CD4-positive, alpha-beta T cell treated with Interleukin-15 for 1 hour (primary cell): Measurements from ENCODE around the gene ELAVL2.

Experiments used
- DNase-seq: peaks from one replicate; pipeline ENCODE4 v3.0.0-alpha.2; 2020

Gene ELAVL2

DNA sequence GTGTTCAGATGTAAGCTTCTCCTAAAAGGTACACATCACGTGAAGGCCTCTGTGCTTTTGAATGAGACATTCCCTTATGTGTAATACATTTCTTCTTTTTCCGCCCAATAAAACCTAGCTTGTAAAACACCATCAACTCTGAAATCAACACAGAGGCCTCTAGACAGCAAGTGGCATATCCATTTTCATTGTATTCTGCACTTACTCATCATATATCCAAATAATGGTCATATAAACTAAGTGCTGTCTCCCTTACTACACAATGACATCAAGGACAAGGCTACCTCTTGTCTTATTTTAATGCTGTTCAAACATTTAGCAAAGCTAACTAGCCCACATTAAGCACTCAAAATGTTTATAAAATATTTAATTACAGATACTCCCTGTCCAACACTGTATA lies 108.5 kb downstream of the ELAVL2 start:
- no peak for DNase-seq

DNA sequence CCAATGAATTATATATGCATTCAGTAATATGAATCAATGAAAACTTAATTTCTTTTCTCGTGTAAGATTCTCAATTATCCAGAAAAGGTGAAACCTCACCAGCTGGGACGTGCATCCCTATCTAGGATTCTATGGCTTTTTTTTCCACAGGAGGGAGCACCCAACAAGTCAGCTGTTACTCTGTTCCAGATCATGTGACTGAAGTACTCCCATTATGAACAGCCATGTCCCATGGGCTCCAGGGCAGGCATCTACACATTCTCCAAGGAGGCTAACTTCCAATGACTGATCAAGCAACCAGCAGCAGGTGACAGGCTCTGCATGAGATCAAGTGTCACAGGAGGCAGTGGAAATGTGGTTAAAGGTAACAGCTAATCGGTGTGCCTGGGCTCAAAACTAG lies 118.8 kb downstream of the ELAVL2 start:
- DNase-seq: no peak

DNA sequence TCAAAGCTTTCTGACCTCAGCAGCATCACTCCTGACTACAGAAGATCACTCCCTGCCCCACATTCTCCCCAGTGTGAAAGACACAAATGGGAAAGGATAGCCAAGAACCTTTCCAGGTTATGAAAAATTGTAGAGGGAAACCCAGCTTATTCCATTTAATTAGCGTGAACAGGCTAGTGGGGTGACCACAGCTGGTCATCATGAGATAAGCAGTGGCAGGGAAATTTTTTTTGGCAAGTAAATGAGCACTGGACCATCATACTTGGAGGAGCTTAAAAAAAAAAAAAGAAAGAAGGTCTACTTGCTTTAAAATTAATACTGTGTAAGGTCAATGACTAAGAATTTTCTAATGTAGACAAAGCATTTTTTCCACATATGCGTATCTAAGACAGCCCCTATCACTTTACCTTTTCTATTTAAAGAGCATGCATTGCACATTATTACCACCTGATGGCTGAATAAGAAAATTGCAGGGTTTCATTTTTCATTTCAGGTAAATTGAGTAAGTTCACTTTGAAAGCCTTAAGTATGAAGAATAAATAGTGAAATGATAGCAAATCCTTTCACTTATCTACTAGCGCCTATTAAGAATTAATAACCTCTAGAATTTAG lies 123.6 kb downstream of the ELAVL2 start:
- DNase-seq: no peak

DNA sequence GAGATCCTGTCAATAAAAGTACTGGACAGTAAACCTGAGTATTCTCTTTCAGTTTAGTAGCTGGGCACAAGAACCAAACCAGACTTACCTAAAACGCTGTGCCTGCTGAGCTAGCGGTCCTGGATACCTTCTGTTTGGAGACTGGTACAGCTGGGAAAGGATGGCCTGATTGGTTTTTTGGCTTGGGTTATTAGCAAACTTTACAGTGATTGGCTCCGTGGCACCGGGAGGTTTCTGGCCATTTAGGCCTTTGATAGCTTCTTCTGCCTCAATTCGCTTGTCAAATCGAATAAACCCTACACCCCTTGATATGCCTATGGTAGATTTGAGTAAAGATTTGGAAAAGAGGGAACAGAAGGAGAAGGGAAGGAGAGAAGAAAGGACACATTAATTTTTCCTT lies 124.7 kb downstream of the ELAVL2 start:
- DNase-seq: no peak

DNA sequence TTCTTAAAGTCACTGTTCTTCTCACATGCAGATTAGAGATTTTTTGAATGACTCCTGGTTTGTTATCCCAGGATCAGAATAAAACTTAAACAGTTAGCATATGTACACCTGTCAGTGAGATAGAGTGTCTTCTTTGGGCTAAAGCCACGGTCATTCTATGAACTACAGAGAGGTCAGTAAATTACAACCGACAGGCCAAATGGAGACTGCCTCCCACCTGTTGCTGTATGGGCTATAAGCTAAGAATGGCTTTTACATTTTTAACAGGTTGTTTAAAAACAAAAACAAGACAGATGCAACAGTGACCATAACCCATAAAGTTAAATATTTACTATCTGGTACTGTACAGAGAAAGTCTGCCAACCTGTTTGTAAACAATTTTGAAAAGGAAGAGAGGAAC lies 125.7 kb downstream of the ELAVL2 start:
- no peak for DNase-seq

DNA sequence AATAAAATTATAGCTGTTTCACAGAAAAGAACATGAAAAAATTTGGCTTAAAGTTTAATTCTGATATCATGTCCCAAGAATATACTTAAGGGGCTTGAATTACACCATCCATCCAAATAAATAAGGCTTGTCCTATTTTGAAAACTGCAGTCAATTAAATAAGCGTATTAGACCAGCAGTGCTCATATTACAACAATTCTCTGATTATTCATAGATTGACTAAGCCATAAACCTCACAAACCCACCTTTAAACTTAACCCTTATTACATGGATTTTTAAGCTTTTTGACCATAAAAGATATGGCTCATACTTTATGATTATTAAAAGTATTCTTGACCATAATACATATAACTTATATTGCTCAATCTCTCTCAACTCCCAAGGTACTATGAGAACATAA lies 127.9 kb downstream of the ELAVL2 start:
- no peak for DNase-seq

DNA sequence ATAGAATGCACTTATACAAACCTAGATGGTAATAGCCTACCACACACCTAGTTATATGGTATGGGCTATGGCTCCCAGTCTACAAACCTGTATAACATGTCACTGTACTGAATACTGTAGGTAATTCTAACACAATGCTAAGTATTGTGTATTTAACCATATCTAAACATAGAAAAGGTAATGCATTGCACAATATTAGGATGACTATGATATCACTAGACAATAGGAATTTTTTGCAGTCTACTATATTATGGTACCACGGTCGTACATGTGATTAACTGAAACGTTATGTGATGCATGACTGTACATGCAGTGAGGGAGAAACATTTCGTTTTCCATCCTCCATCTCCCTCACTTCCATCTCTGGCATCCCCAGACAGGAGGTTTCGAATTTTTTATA lies 130.5 kb downstream of the ELAVL2 start:
- no peak for DNase-seq

DNA sequence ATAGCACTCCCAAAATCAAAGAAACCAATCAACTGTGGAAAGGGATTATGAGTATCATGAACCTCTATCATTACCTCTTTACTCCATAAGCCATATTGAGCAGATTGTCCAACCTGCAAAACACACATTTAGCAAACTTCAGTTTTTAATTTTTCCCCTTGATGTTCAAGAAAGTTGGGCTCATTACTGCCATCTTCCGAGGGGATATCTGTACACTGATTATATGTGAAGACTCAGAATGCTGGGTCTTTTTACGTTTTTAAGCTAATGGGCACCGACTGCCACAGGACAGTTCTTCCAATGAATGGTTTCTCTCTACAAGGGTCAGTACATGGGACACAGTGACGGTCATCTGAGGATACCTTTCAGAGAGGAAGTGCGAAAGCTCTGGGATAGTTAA lies 132.7 kb downstream of the ELAVL2 start:
- DNase-seq: no peak

DNA sequence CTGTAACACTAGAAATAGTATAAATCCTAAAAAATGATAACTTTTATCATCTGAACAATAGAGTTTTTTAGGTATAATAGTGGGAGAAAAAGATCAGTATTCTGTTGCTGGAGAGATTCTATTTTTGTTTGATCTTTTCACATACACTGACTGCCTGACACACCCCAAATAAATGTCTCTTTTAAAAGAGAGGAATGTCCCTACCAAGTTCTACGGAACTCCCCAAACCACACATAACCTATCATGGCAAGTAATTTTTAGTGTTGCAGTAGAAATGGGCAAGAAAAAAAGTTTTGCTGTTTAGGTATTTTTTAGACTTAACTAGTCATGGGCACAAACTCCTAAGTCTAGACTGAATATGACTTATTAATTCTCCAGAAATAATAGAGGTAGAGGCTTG lies 139.1 kb downstream of the ELAVL2 start:
- DNase-seq: no peak

DNA sequence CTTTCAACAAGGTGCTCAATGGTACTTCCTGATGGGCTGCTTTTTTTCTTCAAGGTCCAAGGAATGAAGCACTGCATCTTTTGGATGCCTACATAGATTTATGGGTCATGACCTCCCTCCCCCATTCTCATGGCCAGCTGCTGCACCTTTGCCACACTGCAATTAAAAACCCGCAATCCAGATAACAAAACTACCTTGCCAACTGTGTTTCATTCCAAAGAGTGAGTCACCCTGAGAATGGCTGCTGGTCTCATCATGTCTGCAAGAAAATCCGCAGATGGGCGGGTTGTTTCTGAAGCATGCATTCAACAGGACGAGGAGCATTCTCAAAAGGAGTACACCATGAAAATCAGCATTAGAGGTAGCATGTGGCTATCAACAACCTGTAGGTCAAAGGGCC lies 139.8 kb downstream of the ELAVL2 start:
- no peak for DNase-seq

DNA sequence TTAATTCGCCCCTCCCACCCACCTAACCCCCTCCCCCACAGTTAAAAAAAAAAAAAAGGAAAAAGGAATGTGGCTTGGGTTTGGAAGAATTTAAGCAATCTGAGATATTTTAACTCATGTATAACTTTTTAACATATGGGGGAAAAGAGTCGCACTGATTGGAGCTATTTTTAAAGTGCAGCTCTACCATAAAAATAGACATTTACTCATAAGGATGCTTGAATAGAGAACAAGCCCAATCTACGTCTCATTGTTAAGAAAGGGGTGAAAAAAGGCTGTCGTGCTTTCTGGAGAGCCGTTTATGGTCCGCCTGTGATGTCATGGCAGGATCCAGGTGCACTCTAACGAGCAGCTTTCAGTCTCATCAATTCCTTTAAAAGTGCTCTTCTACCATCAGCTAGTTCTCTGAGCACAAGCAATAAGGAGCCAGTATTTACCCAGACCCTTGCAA lies 142.4 kb downstream of the ELAVL2 start:
- DNase-seq: no peak

DNA sequence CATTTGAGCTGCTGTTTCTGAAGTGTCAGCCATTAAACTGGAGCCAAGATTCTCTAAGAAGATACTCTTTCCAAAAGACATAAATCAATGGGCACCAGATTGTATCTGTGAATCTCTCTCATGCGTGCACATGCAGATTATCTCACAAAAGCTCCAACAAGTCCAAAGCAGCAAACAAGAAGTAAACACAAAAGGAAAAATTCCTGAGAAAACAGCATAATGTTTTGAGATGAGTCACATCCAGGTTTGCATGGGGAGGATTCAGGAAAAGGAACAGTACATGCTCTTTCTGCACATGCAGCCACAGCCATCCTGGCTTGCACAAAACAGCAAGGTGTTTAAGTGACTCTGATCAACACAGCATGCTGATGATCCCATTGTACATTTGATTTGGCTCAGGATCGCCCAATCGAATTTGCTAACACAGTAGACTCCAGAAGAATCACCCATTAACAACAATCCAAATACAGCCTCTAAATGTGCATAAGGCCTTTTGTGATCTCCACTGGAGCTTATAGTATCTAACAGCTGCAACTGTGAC lies 143.1 kb downstream of the ELAVL2 start:
- DNase-seq: no peak

DNA sequence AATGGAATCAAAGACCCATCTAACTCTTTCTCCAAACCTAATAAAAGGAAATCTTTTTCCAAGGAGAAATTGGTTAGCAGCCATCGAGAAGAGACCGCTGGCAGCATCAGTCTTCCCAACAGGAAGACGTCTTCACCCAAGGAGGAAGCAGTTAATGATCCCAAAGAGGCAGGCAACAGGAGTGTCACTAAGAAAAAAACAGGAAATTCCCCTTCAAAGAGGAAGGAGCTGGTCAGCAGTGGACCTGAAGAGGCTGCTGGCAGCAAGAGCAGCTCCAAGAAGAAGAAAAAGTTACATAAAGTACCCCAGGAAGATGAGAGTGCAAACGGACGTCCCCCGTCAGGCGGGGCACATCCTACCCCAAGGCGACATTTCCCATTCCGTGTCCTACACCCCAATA lies 143.7 kb downstream of the ELAVL2 start:
- DNase-seq: no peak

DNA sequence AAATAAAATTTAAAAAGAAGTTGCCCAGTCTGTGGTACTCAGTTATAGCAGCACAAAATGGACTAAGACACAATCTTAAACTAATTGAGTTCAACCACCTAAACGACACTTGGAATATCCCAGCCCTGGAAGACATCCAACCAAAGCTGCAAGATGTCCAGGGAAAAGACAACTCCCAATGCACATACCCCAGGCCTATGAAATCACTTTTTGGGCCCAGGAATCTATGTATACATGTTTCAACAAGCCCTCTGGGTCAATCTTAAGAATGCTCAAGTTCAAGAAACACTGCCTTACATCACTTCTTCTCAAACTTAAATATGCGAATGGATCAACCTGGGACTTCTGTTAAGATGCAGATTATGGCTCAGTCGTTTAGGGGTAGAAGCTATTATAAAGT lies 148.6 kb downstream of the ELAVL2 start:
- no peak for DNase-seq

DNA sequence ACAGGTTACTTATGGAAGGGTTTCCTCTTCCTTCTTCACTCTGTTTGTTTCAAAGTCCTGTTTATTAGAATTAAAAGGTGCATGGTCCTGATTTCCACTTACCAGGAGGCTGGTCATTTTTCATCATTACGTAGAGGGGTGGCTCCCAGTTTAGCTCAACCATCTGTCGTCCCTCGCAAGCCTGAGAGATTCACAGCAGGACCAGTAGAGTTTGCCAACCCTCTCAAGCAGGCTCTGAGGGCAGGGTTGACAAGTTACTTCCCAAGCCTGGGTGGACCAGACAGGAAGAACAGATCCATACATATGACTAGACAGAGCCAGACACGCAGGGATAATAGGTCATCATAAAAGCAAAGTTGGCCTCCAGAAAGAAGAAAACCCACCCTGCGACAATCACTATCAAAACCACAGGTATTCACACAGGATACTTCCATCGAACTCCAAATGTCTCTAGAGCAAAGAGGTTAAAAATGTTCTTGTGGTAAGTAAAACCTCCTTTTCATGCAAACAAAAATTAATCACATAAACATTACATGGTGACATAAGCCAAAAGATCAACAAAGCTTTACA lies 151.9 kb downstream of the ELAVL2 start:
- DNase-seq: no peak

DNA sequence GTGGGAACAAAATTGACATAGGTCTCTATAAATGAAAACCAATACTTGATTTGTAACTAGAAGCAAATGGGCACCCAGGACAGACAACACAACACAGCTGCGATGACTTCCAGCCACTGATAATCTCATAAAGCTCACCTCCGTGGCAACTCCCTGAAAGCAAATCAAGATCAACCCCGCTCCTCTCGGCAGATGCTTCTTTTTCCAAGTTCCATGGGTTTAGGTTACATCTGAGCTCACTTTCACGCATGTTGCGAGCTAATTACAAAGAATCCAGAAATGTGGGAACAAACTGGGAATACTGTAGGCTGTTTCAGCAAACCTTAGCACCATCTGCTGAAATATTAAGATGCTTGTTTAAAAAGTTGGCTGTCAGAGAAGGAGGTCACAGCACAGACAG lies 153.9 kb downstream of the ELAVL2 start:
- no peak for DNase-seq

DNA sequence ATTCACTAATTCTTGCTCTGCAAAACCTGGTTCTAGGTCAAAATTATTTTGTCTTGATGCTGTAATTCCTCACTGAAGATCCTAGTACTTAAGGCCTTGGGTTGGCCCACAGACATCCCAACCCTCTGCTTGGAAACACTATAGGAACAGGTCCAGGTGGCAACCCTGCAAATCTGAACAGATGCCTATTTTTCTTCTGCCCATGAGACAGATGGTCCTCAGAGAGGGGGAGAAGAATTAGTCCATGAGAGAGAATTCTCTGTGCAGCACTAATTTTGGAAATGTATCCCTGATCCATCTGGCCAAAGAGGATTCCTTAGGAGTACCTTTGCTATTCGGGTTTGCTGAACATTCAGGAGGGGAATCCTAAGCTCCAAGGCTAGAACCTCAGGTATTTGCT lies 156.3 kb downstream of the ELAVL2 start:
- DNase-seq: no peak

DNA sequence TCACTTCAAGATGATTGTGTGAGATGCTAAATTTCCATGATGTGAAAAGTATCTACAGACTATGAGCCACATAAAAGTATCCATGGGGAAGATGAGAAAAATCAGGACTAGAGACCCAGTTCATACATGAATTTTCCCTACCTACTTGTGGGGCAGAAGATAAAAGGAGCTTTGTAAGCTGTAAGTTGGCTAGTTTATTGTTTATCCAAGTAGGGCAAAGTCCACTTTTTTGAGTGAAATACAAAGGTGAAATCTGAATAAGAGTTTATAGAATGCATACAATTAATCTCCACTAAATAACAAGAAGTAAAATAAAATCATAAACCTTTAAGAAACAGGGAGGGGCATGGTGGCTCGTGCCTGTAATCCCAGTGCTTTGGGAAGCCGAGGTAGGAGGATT lies 160.4 kb downstream of the ELAVL2 start:
- no peak for DNase-seq

DNA sequence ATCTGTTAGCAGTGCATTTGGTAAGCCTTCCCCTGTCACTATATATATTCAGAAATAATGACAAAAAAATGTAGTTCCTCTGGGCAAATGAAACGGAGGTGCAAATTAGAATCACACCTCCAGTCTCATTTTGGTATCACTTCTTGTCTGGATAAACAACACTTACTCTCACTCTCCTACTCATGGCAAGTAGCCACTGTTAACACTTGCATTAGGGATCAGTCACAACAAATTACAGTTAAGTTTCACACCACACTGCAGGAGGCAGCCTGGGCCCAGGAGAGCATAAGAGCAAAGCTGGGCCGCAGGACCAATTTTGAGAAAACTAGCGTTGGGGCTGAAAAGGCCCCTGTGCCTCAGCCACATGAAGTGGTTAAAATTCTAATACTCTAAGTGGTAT lies 161.0 kb downstream of the ELAVL2 start:
- DNase-seq: no peak

DNA sequence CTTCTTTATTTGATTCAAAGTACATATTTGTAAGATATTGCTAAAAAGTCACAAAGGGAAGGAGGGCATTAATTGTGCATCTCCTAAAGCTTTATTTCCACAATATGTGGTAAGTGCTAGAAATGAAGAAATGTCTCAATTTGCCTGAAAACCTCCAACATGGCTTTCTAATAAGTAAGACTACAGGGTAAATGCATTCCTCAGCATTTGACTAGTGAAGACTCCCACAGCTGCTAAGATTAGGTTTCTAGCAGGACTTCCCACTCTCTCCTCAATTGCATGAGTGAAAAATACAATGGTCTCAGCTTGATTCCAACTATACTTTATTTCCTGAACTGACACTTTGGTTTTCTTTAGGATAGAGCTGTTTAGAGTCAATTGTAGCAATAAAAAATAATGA lies 162.1 kb downstream of the ELAVL2 start:
- DNase-seq: no peak

DNA sequence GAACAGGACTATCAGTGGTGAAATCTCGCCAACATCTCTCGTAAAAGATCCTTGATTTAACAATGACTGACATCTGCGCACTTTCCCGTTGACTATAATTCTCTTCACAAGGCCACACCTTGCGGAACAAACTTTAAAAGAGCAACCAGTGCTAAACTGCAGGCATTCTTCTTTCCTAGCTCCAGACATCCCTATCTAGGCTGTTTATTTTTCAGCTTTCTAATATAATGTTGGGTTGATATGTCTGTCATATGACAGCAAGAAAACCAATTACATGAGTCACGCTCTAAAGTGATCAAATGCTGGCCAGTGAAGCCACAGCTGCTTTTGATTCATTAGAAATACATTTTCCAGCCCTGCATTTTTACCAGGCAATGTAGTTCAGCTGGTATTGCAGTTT lies 162.5 kb downstream of the ELAVL2 start:
- no peak for DNase-seq

DNA sequence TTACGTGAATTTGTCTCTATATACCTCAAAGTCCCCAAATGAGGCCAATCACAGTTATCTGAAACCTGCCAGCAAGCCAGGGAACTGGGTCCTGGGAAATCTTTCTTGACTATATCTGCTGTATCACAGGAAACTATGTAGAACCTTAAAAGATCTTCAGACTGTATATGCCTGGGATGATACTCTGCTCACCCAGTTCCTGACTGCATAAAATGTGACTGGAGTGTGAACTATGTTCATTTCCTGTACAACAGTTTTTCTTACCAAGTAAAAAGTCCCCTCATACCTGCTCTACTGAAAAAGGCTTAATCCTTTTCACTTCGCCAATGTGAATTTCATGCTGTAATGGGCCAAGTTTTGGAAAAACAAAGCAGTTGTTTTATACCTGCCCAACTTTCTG lies 162.9 kb downstream of the ELAVL2 start:
- DNase-seq: no peak

DNA sequence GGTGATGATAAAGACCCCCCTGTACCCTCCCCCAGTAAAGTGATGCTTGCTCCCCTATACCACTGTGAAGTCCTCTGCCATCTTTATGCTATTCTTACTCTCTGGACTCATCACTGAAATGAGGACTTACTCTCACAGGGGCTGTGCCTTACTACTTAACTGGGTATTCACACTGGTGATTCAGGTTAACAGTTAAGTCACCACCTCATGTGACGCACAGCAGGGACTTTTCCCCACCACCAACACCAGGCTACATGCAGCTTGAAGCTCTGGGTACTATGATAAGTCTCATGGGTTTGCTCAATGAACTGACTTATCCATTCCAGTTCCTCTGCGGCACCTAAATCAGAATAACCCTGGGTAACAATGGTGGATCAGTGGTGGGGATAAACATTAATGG lies 163.7 kb downstream of the ELAVL2 start:
- no peak for DNase-seq

DNA sequence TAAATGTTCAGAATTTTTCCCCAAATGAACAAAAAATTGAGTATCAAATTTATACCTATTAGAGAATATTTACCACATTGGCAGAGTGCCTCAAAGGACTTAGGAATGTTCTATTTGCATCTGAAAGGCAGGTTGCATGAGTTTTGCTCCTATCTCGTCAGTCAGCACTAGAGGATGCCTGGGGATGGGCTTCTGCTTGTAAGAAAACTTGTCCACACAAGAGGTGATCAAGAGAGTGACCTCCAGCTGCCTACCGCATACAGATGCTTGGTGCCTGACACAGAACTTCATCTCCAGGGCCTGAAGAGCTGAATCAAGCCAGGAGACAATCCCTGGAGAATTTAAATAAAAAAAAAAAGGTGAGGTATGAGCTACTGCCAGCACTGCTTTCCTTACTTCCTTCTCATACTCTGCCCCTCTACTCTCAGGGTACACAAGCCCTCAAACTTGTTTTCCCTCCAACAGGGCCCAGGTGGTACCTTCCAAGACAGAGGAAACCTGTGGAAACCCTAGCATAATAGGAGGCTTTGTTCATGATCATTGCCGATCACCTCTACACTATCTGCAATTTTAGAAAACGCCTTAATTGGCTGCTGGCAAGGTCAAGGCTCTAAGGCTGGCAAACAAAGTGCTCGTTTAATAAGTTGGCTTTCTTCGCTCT lies 166.6 kb downstream of the ELAVL2 start:
- DNase-seq: no peak
